Mucosa of descending colon (tissue), 3 donors: ENCODE results near the gene TGFB2. TPM values are rescaled to one million over a fixed set of nuclear protein-coding genes. Genes with fewer than 3 reads are reported as not detected.

ENCODE experiments used
- ATAC-seq: fragments of 200-7000 bp; cut with Tn5 transposase; one replicate; pipeline ENCODE4 v1.9.1; 2020; ENCODE audit warnings: mild to moderate bottlenecking, moderate library complexity
- DNase-seq, 3 donors: peaks; one replicate each; pipeline ENCODE4 v3.0.0-alpha.2; 2020
- H3K36me3 ChIP-seq: fragments of 200-600 bp; one replicate; pipeline ENCODE4 v1.8.0; 2021; ENCODE audit warnings: low read depth, mild to moderate bottlenecking
- H3K4me1 ChIP-seq: fragments of 200-600 bp; one replicate; pipeline ENCODE4 v1.8.0; 2021; ENCODE audit warnings: low read depth, mild to moderate bottlenecking
- H3K4me3 ChIP-seq: fragments of 200-600 bp; one replicate; pipeline ENCODE4 v1.8.0; 2021; ENCODE audit warnings: mild to moderate bottlenecking
- H3K9me3 ChIP-seq: fragments of 200-600 bp; one replicate; pipeline ENCODE4 v1.8.0; 2021; ENCODE audit warnings: mild to moderate bottlenecking
- CTCF ChIP-seq: fragments of 200-600 bp; IDR thresholded peaks from one replicate; pipeline ENCODE4 v1.8.0; 2022; ENCODE audit warnings: antibody characterized with exemption, mild to moderate bottlenecking
- intact Hi-C, 2 donors: fragments of 100-400 bp; cut with DNase I in 1 of 2; cut with micrococcal nuclease in 1 of 2; formaldehyde crosslinking; loops; one replicate each; pipeline versions ENCODE4 v1.11.0 to v1.11.1; 2022; cut with DNase I, micrococcal nuclease
- total RNA-seq, 3 donors: library from RNA; stranded (reverse); fragmentation: NEBNext Ultra II Directional in 2 of 3; extraction: Animal tissue kit (Norgen Biotek cat#: 25700) in 2 of 3; gene quantifications; one replicate each; pipeline versions ENCODE4 v1.2.1 to v1.2.4, GENCODE V29; 2021 to 2023
- donor health status: DM: no; HTN: no; CAD: no; lungs with moderate emphysema.
- donor health status: DM: no; HTN: no; CAD: no.
- donor health status: DM: no; HTN: yes; CAD: no.

Gene TGFB2
- total RNA-seq, 3 donors from 2014 or later = 0.09 to 8.5 (median 0.48) TPM

GRCh38 chr1:218476385-218476784 lies 131.2 kb downstream of the TGFB2 start:
- DNase-seq (no peak), ATAC-seq (no peak)
- intact Hi-C loops = no loop called here

GRCh38 chr1:218478336-218478735 lies 133.2 kb downstream of the TGFB2 start:
- H3K4me1 ChIP-seq = no peaks in the 10 kb centered on the region

More at GRCh38 chr1:218476385-218476784, 131.2 kb downstream of the TGFB2 start:
- no peaks in the 10 kb centered on the region for H3K9me3 ChIP-seq
- no peak for TF ChIP-seq CTCF
- H3K4me1 ChIP-seq = no peaks in the 10 kb centered on the region
- no peaks in the 10 kb centered on the region for H3K36me3 ChIP-seq
- no peak overlapping the region for H3K4me3 ChIP-seq

GRCh38 chr1:218479436-218480115 lies 134.4 kb downstream of the TGFB2 start:
- Histone ChIP-seq H3K36me3 (no peaks in the 10 kb centered on the region), H3K4me3 (no peak overlapping the region), H3K9me3 (no peaks in the 10 kb centered on the region), H3K4me1 (no peaks in the 10 kb centered on the region)
- no peak for ATAC-seq
- TF ChIP-seq CTCF = no peak
- DNase-seq = no peak
- intact Hi-C loops = no loop called here

More at GRCh38 chr1:218478336-218478735, 133.2 kb downstream of the TGFB2 start:
- Histone ChIP-seq H3K4me3 (no peak overlapping the region), H3K9me3 (no peaks in the 10 kb centered on the region), H3K36me3 (no peaks in the 10 kb centered on the region)
- no peak for TF ChIP-seq CTCF
- intact Hi-C loops = no loop called here
- DNase-seq = no peak
- ATAC-seq = no peak

GRCh38 chr1:218480137-218480536 lies 135.0 kb downstream of the TGFB2 start:
- DNase-seq = no peak
- Histone ChIP-seq H3K4me1 (no peaks in the 10 kb centered on the region), H3K36me3 (no peaks in the 10 kb centered on the region), H3K4me3 (no peak overlapping the region), H3K9me3 (no peaks in the 10 kb centered on the region)
- ATAC-seq = peak; percentile 32
- no peak for TF ChIP-seq CTCF
- intact Hi-C loops = no loop called here

GRCh38 chr1:218480588-218481099 lies 135.5 kb downstream of the TGFB2 start:
- intact Hi-C loops = no loop called here
- no peaks in the 10 kb centered on the region for H3K9me3 ChIP-seq
- H3K4me3 ChIP-seq = no peak overlapping the region
- H3K4me1 ChIP-seq = no peaks in the 10 kb centered on the region
- DNase-seq (no peak), ATAC-seq (peak; percentile 21)
- H3K36me3 ChIP-seq = no peaks in the 10 kb centered on the region
- TF ChIP-seq CTCF = no peak
